Keratinocyte (primary cell): ENCODE measurements around the gene KRTAP3-1.

Source experiments
- EZH2 ChIP-seq: IDR thresholded peaks from one replicate; pipeline ENCODE4 v1.6.1; 2012; ENCODE audit warnings: inconsistent platforms, mild to moderate bottlenecking, low read length, moderate library complexity
- TF ChIP-seq, protein P1 (sequence below), 3 experiments: IDR thresholded peaks in 1 of 3; conservative IDR thresholded peaks in 1 of 3; optimal IDR thresholded peaks in 1 of 3; 2 replicates in 2 of 3; 3 replicates in 1 of 3; pipeline versions ENCODE3 to v1.5.1; 2011; ENCODE audit warnings: low read length in 3 of 3, mild to moderate bottlenecking in 3 of 3, moderate library complexity in 2 of 3, control low read depth in 1 of 3, inconsistent platforms in 1 of 3; ENCODE audit not compliant: insufficient read depth in 2 of 3; ENCODE audit errors: extremely low read depth in 1 of 3

DNA sequence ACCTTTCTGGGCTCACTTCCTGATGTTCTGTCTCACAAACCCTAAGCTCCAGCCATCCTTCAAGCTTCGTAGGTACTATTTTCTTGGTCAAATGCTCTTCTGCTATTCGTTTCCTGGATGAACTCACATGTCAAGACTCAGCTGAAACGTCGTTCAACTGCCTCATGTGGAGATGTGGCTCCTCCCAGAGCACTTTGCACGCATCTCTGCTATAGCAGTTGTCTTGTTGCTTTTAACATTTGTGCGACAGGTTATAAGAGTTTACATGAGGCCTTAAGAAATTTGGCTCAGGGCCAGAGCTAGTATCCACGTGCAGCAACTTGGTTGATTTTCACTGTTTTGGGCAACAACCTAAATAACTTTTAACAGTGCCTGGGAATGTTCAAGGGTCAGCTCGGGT is 22.0 kb downstream of the KRTAP3-1 start:
- TF ChIP-seq, protein P1, sequence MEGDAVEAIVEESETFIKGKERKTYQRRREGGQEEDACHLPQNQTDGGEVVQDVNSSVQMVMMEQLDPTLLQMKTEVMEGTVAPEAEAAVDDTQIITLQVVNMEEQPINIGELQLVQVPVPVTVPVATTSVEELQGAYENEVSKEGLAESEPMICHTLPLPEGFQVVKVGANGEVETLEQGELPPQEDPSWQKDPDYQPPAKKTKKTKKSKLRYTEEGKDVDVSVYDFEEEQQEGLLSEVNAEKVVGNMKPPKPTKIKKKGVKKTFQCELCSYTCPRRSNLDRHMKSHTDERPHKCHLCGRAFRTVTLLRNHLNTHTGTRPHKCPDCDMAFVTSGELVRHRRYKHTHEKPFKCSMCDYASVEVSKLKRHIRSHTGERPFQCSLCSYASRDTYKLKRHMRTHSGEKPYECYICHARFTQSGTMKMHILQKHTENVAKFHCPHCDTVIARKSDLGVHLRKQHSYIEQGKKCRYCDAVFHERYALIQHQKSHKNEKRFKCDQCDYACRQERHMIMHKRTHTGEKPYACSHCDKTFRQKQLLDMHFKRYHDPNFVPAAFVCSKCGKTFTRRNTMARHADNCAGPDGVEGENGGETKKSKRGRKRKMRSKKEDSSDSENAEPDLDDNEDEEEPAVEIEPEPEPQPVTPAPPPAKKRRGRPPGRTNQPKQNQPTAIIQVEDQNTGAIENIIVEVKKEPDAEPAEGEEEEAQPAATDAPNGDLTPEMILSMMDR (optimal IDR thresholded peaks at IDR 0.05 in 1 of 3, IDR thresholded peaks at IDR 0.05 in 1 of 3, conservative IDR thresholded peaks at IDR 0.05 in 1 of 3; ENCODE audit: extremely low read depth in 1 of 3, insufficient read depth in 2 of 3, low read length in 3 of 3), result peak in 1 of 3 experiments; percentile 29
- no peak for TF ChIP-seq EZH2
